ENCODE measurements around the gene DNPEP.

DNPEP gene

DNA sequence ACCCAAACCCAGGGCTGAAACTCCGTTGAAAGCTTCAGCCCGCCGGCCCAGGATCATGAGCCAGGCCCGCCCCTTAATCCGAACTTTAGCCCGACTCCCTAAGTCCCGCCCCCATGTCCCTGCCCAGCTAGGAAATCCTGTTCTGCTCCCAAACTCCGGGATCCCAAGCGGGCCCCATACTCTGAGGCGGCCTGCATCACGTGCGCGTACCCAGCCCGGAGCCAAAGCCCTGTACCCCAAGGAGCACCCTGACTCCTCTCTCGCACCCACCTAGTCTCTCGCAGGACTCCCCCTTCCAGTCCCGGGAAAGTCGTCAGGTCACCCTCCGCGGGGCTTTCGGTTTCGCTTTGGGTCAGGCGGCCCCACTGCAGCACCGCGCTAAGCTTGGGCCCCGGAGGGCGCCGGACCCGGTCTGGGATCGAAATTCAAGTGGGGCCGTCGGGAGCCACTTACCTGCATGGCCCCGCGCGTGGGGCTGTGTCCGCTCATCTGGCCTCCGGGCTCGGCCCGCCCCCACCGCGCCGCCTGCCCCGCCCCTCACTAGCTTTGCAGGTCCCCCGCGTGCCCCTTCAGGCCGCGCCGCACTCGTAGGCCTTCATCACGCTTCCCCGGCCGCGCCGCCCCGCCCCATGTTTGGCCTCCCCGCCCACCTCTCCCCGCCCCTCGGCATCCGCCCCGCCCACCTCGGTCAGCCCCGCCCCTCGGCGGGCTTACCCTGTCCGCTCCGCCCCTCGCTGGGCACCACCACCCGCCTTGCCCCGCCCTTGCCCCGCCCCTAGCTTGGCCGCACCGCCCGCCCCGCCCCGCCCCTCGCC is at the start of gene DNPEP:
TSS of gene DNPEP (minus strand) at position 607 of the 815 bp plus-strand sequence. CDS start at position 489, 118 bp downstream.
- DNase-seq: peak; percentile 93

DNA sequence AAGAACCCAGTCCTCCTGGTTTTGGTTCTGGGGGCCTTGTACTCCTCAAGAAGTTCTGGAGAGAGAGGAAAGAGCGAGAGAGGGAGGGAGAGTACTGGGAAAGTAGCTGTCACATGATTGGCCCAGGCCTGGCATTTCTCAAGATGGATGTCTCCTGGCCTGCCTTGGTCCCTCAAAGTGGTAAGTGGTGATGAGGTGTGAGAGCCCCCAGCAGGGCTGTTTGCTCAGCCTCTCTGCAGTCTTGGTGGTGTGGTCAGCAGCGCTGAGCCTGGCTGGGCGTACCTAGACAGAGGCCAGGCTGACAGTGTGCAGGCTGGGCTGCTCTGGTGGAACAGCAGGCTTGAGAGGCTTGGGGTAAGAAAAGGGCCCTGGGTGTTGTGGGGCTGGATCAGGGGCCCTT is 49.4 kb upstream of the DNPEP start:
- no peak for DNase-seq

- DNase-seq: no peak
Measured at GRCh38 chr2:219436491-219436890, 48.8 kb upstream of the DNPEP start.

- DNase-seq: no peak
Measured at GRCh38 chr2:219435701-219436100, 48.0 kb upstream of the DNPEP start.

DNA sequence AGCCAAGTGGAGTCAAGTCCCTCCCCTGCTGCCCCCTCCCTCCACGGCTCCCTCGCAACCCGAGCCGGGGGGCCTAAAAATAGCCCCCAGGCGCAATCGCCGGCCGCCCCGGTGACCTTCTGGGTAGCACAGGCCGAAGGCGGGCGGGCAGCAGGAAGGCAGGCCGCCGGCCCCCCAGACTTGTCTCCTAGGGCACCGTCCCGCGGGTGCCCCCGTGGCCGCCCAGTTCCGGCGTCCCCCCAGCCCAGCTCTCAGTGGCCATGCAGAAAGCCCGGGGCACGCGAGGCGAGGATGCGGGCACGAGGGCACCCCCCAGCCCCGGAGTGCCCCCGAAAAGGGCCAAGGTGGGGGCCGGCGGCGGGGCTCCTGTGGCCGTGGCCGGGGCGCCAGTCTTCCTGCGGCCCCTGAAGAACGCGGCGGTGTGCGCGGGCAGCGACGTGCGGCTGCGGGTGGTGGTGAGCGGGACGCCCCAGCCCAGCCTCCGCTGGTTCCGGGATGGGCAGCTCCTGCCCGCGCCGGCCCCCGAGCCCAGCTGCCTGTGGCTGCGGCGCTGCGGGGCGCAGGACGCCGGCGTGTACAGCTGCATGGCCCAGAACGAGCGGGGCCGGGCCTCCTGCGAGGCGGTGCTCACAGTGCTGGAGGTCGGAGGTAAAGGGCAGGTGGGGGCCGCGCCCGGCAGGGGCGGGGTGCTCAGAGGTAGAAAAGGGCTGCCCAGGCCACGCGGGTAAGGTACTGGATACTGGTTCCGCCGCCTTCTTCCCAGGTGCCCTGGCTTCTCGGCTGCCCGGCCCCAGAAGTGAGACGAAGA is 47.2 kb upstream of the DNPEP start, which contains the start of gene SPEG:
TSS of gene SPEG (plus strand) at position 126 of the 808 bp plus-strand sequence. CDS start at position 261, 135 bp downstream.
- no peak for DNase-seq

- DNase-seq: no peak
Measured at GRCh38 chr2:219434468-219434717, 46.7 kb upstream of the DNPEP start.

- DNase-seq: no peak
Measured at GRCh38 chr2:219433666-219434467, 46.2 kb upstream of the DNPEP start.

GRCh38 chr2:219430633-219431615 is 43.2 kb upstream of the DNPEP start:
- no peak for DNase-seq

GRCh38 chr2:219429958-219430606 is 42.4 kb upstream of the DNPEP start:
- no peak for DNase-seq

DNA sequence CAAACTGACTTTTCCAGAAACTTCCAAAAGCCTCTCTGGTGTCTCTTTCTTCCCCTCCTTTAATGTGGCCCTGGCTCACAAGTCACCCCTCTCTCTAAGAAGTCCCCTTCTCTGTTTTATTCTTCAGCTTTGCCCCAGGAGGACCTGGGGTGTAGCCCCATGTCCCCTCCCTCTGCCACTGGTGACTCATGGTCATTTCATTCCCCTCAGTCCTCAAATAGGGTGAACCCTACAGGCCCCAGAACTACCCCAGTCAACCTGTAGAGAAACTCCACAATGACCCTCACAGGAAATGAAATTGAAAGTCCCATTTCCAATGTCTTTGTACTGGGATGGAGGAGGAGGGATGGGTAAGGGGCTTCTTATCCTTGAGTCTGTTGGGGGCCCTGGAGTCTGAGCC is 40.8 kb upstream of the DNPEP start:
- no peak for DNase-seq

GRCh38 chr2:219426534-219427136 is 38.9 kb upstream of the DNPEP start:
- no peak for DNase-seq

GRCh38 chr2:219426068-219426443 is 38.3 kb upstream of the DNPEP start:
- DNase-seq: no peak

- DNase-seq: no peak
Measured at GRCh38 chr2:219425238-219426067, 37.7 kb upstream of the DNPEP start.

GRCh38 chr2:219423652-219424377 is 36.1 kb upstream of the DNPEP start:
- DNase-seq: no peak

DNA sequence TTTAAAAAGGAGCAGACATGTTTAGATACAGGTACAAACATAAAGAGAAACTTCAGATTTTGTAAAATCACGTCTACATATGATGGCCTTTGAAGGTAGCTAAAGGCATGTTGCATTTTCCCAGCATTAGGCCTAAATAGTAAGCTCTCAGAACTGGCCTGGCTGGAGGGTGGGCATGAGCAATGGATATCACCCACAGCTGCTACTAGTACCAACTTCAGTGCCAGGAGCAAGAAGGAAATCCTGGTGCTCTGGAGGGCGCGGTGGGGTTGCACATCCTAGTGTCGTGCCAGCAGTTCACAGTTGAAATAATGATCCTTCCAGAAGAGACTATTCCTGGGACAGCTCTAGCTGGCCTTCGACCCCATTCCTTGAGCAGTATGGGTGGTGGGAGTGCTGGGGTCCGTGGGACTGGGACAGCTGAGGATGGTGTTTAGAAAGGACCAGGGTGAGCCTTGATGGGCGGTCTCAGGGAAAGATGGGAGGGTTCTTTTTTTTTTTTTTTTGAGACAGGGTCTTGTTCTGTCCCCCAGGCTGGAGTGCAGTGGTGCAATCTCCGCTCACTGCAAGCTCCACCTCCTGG is 35.3 kb upstream of the DNPEP start:
- no peak for DNase-seq

GRCh38 chr2:219421323-219421722 is 33.6 kb upstream of the DNPEP start:
- DNase-seq: no peak

DNA sequence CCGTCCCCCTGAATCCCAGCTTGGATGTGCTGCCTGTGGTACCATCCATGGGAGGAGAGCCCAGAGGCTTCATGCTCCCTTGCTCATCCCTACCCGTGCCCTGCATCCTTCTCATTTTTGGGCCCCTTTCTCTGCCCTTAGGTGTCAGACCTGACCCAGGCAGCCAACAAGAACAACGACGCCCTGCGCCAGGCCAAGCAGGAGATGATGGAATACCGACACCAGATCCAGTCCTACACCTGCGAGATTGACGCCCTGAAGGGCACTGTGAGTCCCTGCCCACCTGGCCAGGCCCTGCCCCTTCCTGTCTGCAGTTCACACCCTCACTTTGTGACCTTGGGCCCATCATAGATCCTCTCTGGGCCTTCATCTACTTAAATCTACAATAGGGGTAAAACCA is 33.0 kb upstream of the DNPEP start:
- DNase-seq: no peak

GRCh38 chr2:219419331-219420197 is 31.9 kb upstream of the DNPEP start:
- no peak for DNase-seq
